SJCRH30 (cell line): ENCODE measurements around the gene BICDL1. TPM values are rescaled to one million over a fixed set of nuclear protein-coding genes. Genes with fewer than 3 reads are reported as not detected.

ENCODE experiments used
- DNase-seq, 2 experiments: peaks; one replicate each; pipeline ENCODE4 v3.0.0-alpha.2; 2015 to 2020
- H3K27ac ChIP-seq: fragments of 250-450 bp; sonication (Bioruptor Pico); 2 replicates; pipeline ENCODE4 v1.5.1; 2020; ENCODE audit warnings: mild to moderate bottlenecking, moderate library complexity
- H3K27me3 ChIP-seq: fragments of 250-450 bp; sonication (Bioruptor Pico); 2 replicates; pipeline ENCODE4 v1.5.1; 2020; ENCODE audit warnings: mild to moderate bottlenecking, moderate library complexity
- H3K36me3 ChIP-seq: fragments of 250-450 bp; sonication (Bioruptor Pico); 2 replicates; pipeline ENCODE4 v1.5.1; 2020; ENCODE audit warnings: mild to moderate bottlenecking, moderate library complexity
- H3K4me1 ChIP-seq: fragments of 250-450 bp; sonication (Bioruptor Pico); 2 replicates; pipeline ENCODE4 v1.5.1; 2020; ENCODE audit warnings: mild to moderate bottlenecking, moderate library complexity
- H3K4me3 ChIP-seq: fragments of 250-450 bp; sonication (Bioruptor Pico); 2 replicates; pipeline ENCODE4 v1.5.1; 2020; ENCODE audit warnings: mild to moderate bottlenecking, moderate library complexity
- H3K9me3 ChIP-seq: fragments of 250-450 bp; sonication (Bioruptor Pico); replicated peaks from 2 replicates; pipeline ENCODE4 v1.5.1; 2020; ENCODE audit warnings: mild to moderate bottlenecking, moderate library complexity
- total RNA-seq: library from RNA; depleted of rRNA; stranded (reverse); fragments of >200 nt; shearing (Covaris generic); gene quantifications from 2 replicates; pipeline ENCODE4 v1.2.3, GENCODE V29; 2014

The BICDL1 gene
- total RNA-seq, 1 experiment from 2014 or later: not detected

DNA sequence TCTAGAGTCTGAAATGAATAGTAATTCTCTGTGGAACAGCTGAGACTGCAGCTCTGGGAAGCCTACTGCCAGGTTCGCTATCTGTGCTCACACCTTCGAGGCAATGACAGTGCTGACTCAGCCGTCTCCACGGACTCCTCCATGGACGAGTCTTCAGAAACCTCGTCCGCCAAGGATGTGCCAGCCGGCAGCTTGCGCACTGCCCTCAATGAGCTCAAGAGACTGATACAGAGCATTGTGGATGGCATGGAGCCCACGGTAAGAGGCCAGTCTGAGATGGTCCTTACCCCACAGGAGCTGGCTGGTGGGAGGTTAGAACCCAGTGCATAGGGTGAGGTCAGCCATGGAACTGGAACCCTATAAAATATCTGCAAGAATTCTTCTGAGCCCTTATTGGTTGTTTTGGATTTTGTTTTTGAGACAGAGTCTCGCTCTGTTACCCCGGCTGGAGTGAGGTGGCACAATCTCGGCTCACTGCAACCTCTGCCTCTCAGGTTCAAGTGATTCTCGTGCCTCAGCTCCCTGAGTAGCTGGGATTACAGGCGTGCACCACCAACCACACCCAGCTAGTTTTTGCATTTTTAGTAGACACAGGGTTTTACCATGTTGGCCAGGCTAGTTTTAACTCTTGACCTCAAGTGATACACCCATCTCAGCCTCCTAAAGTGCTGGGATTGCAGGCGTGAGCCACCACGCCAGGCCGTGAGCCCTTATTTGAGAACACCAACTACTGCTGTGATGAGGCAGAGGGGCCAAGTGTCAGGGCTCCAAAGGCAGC lies 83.6 kb downstream of the BICDL1 start:
- no peaks in the 10 kb centered on the region for H3K4me1 ChIP-seq
- no peaks in the 10 kb centered on the region for H3K9me3 ChIP-seq
- H3K36me3 ChIP-seq: no peaks in the 10 kb centered on the region
- H3K27me3 ChIP-seq: no peaks in the 10 kb centered on the region
- H3K4me3 ChIP-seq: no peak overlapping the region
- H3K27ac ChIP-seq: no peak overlapping the region
- no peak for DNase-seq

GRCh38 chr12:120075034-120075616 lies 86.1 kb downstream of the BICDL1 start:
- Histone ChIP-seq H3K36me3 (no peaks in the 10 kb centered on the region), H3K4me1 (no peaks in the 10 kb centered on the region)
- DNase-seq: no peak

DNA sequence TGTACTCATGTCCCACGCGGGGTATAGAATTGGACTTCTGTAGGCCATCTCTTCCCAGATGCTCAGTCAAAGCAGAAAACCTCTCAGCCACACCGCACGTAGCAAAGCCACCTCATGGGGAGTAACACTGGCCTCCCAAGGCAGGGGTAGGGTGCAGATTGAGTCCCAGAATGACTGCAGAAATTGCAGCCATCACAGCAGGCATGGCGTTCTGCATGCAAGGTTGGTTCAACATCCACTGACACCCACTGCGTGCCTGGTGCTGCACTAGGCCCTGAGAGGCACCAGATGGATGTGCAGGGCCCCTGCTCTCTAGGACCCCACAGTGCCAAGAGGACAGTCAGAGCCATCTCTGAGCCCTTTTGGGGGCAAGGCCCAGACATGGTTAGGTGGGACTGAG lies 87.6 kb downstream of the BICDL1 start:
- Histone ChIP-seq H3K4me3 (no peak overlapping the region), H3K9me3 (no peaks in the 10 kb centered on the region), H3K27ac (no peak overlapping the region), H3K27me3 (no peaks in the 10 kb centered on the region), H3K36me3 (no peaks in the 10 kb centered on the region), H3K4me1 (no peaks in the 10 kb centered on the region)
- no peak for DNase-seq

More at GRCh38 chr12:120075034-120075616, 86.1 kb downstream of the BICDL1 start:
- Histone ChIP-seq H3K27me3 (no peaks in the 10 kb centered on the region), H3K27ac (no peak overlapping the region), H3K4me3 (no peak overlapping the region), H3K9me3 (no peaks in the 10 kb centered on the region)

DNA sequence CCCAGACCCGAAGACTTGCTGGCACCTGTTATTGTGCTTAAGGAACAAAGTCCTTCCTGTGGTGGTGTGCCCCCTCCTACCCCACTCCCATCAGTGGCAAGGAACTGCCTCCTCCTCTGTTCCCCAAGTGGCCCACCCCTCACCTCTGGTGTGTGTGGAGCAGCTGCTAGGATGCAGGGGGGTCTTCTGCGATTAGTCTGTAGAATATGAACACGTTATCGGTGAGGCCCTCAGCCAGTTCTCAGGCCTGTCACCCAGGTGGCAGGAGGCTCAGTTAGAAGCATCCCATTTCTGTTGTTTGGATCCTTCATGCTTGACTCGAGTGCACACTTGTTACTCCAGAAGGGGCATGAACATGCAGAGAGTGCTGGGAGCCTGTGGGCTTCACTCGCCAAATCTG lies 88.2 kb downstream of the BICDL1 start:
- Histone ChIP-seq H3K27ac (no peak overlapping the region), H3K4me3 (no peak overlapping the region), H3K4me1 (no peaks in the 10 kb centered on the region), H3K9me3 (no peaks in the 10 kb centered on the region), H3K27me3 (no peaks in the 10 kb centered on the region), H3K36me3 (no peaks in the 10 kb centered on the region)
- DNase-seq: no peak

DNA sequence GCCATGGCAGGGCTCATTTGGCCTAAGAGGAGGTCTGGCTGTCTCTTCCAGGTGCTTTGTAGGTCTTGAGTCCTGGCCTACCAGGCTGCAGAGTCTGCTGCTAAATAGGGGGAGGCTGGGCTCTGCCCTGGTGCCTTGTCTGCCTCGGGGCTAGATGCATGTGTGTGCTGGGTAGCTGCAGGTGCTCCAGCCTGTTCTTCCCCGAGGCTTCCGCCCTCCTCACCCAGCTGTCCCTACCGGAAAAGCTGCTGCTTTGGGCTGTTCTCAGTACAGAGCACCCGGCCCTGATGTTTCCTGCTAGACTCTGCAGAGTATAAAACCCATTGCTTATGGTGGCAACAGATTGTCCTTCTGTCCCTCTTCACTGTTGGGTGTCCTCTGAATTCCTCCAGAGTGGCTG lies 89.8 kb downstream of the BICDL1 start:
- H3K27me3 ChIP-seq: no peaks in the 10 kb centered on the region
- H3K4me3 ChIP-seq: no peak overlapping the region
- no peak for DNase-seq
- no peak overlapping the region for H3K27ac ChIP-seq
- no peaks in the 10 kb centered on the region for H3K4me1 ChIP-seq
- H3K9me3 ChIP-seq: no peaks in the 10 kb centered on the region
- H3K36me3 ChIP-seq: no peaks in the 10 kb centered on the region

- Histone ChIP-seq H3K4me1 (no peaks in the 10 kb centered on the region), H3K27ac (no peak overlapping the region), H3K4me3 (no peak overlapping the region), H3K27me3 (no peaks in the 10 kb centered on the region), H3K9me3 (no peaks in the 10 kb centered on the region), H3K36me3 (no peaks in the 10 kb centered on the region)
- no peak for DNase-seq
Observed at GRCh38 chr12:120079411-120080400, 90.7 kb downstream of the BICDL1 start.

DNA sequence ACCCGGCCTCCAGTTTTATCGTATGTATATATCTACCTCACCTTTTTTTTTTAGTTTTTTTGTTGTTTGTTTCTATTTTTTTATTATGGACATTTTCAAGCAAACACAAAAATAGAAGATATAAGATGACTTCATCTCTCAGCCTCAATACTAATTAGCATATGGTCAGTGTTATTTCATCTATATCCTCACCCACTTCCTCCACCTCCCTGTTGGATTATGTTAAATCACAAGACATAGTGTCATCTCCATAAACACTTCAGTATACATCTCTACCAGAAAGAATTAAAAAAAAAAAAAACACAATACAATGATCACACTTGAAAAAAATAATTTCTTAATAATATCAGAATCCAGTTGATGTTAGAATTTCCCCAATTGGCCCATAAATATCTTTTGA lies 92.6 kb downstream of the BICDL1 start:
- DNase-seq: no peak
- no peaks in the 10 kb centered on the region for H3K9me3 ChIP-seq
- H3K4me1 ChIP-seq: no peaks in the 10 kb centered on the region
- no peaks in the 10 kb centered on the region for H3K36me3 ChIP-seq
- no peak overlapping the region for H3K27ac ChIP-seq
- no peak overlapping the region for H3K4me3 ChIP-seq
- no peaks in the 10 kb centered on the region for H3K27me3 ChIP-seq

DNA sequence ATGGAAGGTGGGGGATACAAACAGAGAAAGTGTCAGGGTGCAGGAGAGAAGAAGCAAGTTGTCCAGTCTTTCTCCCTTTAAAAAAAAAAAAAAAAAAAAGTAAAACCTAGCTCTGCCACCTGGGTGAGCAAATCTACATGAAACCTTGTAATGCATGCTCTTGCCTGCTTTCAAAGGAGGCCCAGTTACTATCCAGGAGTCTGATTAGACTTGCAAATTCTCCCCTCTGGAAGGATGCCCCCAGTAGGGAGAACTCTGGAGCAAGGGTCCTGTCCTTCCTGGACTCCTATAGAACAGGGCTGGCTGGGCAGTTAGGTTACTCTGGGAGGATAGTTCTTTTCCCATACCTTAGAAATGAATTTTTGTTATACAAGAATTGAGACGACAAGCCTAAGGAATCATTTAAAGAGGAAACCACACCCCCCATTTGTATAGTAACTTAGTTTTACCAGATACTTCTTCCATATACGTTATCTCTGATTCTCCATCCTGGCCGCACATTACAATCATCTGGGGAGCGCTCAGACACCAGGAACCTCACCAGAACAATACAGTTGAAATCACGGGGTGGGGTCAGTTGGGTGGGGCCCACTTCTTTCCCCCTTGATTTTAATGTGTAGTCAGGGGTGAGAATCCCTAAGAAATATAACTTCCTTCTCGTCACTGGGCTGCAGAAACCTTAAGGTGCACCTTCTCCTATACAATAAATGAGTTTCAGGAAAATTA lies 97.0 kb downstream of the BICDL1 start:
- Histone ChIP-seq H3K36me3 (no peaks in the 10 kb centered on the region), H3K4me1 (peaks cover 8% of the 10 kb centered on the region; the same call in 1 of the 2 replicates), H3K27ac (no peak overlapping the region), H3K9me3 (no peaks in the 10 kb centered on the region), H3K4me3 (peak overlapping the region; percentile 27; the same call in 1 of the 2 replicates), H3K27me3 (no peaks in the 10 kb centered on the region)
- DNase-seq: no peak

- H3K9me3 ChIP-seq: no peaks in the 10 kb centered on the region
- peaks cover 8% of the 10 kb centered on the region; the same call in 1 of the 2 replicates for H3K4me1 ChIP-seq
- DNase-seq: peak; percentile 98 to 99
- H3K27ac ChIP-seq: no peak overlapping the region
- H3K27me3 ChIP-seq: no peaks in the 10 kb centered on the region
- H3K4me3 ChIP-seq: peak overlapping the region; percentile 40
- no peaks in the 10 kb centered on the region for H3K36me3 ChIP-seq
Observed at GRCh38 chr12:120086801-120087621, 98.0 kb downstream of the BICDL1 start.

- no peaks in the 10 kb centered on the region for H3K36me3 ChIP-seq
- H3K9me3 ChIP-seq: no peaks in the 10 kb centered on the region
- H3K4me1 ChIP-seq: peaks cover 11% of the 10 kb centered on the region; the same call in 1 of the 2 replicates
- no peak for DNase-seq
- H3K4me3 ChIP-seq: no peak overlapping the region
- H3K27me3 ChIP-seq: no peaks in the 10 kb centered on the region
- H3K27ac ChIP-seq: no peak overlapping the region
Observed at GRCh38 chr12:120089105-120089504, 100.1 kb downstream of the BICDL1 start.

GRCh38 chr12:120089796-120090195 lies 100.8 kb downstream of the BICDL1 start:
- Histone ChIP-seq H3K4me3 (no peak overlapping the region), H3K9me3 (no peaks in the 10 kb centered on the region), H3K4me1 (peaks cover 15% of the 10 kb centered on the region; the same call in 1 of the 2 replicates), H3K27ac (no peak overlapping the region), H3K27me3 (no peaks in the 10 kb centered on the region), H3K36me3 (no peaks in the 10 kb centered on the region)
- no peak for DNase-seq

DNA sequence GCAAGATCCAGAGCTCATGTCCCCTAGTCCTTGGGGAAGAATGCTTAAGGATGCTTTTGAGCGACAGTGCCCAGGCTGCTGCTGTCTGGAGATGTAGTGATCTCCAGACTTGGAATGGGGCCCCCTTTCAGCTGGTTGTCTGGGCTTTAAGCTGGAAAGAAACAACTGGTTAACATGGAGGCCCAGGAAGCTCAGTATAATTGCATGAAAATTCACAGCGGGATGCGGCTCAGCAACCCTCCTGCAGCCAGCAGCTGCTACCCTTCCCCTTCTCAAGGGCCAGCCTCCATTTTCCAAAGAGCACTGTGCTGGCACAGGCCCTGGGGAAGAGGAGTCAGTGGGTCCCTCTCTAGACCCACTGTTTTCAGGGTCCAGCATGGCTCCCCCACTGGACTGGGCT lies 101.2 kb downstream of the BICDL1 start:
- H3K36me3 ChIP-seq: no peaks in the 10 kb centered on the region
- no peaks in the 10 kb centered on the region for H3K9me3 ChIP-seq
- no peaks in the 10 kb centered on the region for H3K27me3 ChIP-seq
- peak overlapping the region; percentile 23; the same call in 1 of the 2 replicates for H3K27ac ChIP-seq
- DNase-seq: peak; percentile 42 to 59
- peaks cover 15% of the 10 kb centered on the region; the same call in 1 of the 2 replicates for H3K4me1 ChIP-seq
- no peak overlapping the region for H3K4me3 ChIP-seq

DNA sequence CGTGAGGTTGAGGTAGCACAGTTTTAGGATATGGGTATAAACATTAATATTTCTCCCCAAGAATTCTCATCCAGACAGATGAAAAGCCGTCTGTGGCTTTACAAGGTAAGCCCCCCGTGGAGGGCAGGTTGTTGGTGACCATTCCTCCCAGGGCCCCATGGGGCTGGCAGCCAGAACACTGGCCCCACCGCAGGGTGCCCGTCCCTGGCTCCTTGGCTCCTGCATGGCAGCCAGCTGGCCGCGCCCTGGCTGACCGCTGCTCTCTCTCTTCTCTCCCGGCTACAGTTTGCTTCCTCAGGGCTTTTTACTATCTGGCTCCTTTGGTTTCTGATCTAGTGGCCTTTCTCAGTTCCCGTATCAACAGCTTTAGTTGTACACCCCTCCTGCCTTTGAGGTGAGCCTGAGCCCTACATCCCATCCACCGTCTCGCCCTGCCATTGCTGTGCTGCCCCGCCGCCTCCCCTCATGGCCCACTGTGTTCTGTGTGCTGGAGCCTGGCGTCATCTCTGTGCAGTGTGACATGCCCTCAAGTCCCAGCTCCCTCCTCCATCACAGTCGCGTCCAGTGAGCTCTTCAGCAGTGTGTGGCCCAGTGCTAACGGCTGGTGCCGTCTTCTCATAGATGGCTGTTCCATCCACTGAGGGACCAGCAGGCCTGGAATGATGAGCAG lies 101.7 kb downstream of the BICDL1 start:
- H3K4me3 ChIP-seq: no peak overlapping the region
- H3K36me3 ChIP-seq: no peaks in the 10 kb centered on the region
- peaks cover 15% of the 10 kb centered on the region; the same call in 1 of the 2 replicates for H3K4me1 ChIP-seq
- H3K9me3 ChIP-seq: no peaks in the 10 kb centered on the region
- peak overlapping the region; percentile 23; the same call in 1 of the 2 replicates for H3K27ac ChIP-seq
- no peak for DNase-seq
- H3K27me3 ChIP-seq: no peaks in the 10 kb centered on the region
